DOHH2 (cell line): Measurements from ENCODE around the gene RSAD2.

Source experiments
- EZH2phosphoT487 ChIP-seq: fragments of 200-600 bp; sonication (generic); IDR thresholded peaks from 2 replicates; pipeline ENCODE4 v1.6.1; 2017; ENCODE audit warnings: borderline replicate concordance, mild to moderate bottlenecking, antibody characterized with exemption, low read length, moderate library complexity, mixed read lengths
- TF ChIP-seq, protein P1 (sequence below): fragments of 200-600 bp; sonication (generic); IDR thresholded peaks from one replicate; pipeline ENCODE4 v1.5.1; 2014; ENCODE audit warnings: antibody characterized with exemption, mild to moderate bottlenecking, low read depth, low read length; ENCODE audit not compliant: poor library complexity, severe bottlenecking

DNA sequence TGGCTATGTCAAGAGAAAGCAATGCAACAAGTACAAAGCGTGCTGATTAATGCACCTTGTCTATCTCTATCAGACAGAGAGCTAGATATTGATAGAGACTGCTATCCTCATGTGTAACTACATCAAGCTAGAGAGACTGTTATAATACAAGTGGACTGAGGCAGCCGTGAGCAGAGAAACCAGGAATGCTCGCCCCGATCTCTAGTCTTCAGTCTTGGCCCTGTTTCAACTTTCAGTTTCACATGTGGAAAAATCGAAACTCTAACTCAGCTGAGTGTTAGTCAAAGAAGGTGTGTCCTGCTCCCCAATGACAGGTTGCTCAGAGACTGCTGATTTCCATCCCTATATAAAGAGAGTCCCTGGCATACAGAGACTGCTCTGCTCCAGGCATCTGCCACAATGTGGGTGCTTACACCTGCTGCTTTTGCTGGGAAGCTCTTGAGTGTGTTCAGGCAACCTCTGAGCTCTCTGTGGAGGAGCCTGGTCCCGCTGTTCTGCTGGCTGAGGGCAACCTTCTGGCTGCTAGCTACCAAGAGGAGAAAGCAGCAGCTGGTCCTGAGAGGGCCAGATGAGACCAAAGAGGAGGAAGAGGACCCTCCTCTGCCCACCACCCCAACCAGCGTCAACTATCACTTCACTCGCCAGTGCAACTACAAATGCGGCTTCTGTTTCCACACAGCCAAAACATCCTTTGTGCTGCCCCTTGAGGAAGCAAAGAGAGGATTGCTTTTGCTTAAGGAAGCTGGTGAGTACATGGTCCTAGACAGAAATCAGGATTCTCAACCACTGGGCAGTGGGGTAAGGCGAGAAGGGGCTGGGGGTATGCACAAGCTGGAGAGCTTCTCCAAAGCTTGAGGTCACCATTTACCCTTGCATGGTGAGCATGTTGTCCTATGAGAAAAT lies at the start of gene RSAD2:
- no peak for TF ChIP-seq EZH2phosphoT487
- TF ChIP-seq, protein P1, sequence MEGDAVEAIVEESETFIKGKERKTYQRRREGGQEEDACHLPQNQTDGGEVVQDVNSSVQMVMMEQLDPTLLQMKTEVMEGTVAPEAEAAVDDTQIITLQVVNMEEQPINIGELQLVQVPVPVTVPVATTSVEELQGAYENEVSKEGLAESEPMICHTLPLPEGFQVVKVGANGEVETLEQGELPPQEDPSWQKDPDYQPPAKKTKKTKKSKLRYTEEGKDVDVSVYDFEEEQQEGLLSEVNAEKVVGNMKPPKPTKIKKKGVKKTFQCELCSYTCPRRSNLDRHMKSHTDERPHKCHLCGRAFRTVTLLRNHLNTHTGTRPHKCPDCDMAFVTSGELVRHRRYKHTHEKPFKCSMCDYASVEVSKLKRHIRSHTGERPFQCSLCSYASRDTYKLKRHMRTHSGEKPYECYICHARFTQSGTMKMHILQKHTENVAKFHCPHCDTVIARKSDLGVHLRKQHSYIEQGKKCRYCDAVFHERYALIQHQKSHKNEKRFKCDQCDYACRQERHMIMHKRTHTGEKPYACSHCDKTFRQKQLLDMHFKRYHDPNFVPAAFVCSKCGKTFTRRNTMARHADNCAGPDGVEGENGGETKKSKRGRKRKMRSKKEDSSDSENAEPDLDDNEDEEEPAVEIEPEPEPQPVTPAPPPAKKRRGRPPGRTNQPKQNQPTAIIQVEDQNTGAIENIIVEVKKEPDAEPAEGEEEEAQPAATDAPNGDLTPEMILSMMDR, result no peak
